SK-N-SH treated with all-trans-retinoic acid at 6 μM for 48 hours (cell line): ENCODE results near the gene MET.

Source experiments
- ATAC-seq: fragments of 200-7000 bp; cut with Tn5 transposase; 3 replicates; pipeline ENCODE4 v1.9.1; 2020; ENCODE audit warnings: mild to moderate bottlenecking, moderate library complexity
- ARNTL ChIP-seq: fragments of 450-650 bp; formaldehyde crosslinking; IDR thresholded peaks from 2 replicates; pipeline ENCODE4 v1.5.0; 2020; ENCODE audit warnings: low read depth, mild to moderate bottlenecking, moderate library complexity, borderline replicate concordance
- BACH2 ChIP-seq: fragments of 250-450 bp; sonication (Bioruptor Pico); IDR thresholded peaks from 2 replicates; pipeline ENCODE4 v1.9.0; 2021; ENCODE audit warnings: mild to moderate bottlenecking, borderline replicate concordance
- CREB5 ChIP-seq: fragments of 250-450 bp; sonication (Bioruptor Pico); IDR thresholded peaks from 2 replicates; pipeline ENCODE4 v1.5.1; 2020; ENCODE audit warnings: low read depth, mild to moderate bottlenecking, moderate library complexity
- CSDC2 ChIP-seq: fragments of 250-450 bp; sonication (Bioruptor Pico); IDR thresholded peaks from 2 replicates; pipeline ENCODE4 v1.5.0; 2020; ENCODE audit warnings: mild to moderate bottlenecking, moderate library complexity
- GLIS3 ChIP-seq: fragments of 250-450 bp; sonication (Bioruptor Pico); IDR thresholded peaks from 2 replicates; pipeline ENCODE4 v1.5.0; 2020; ENCODE audit warnings: mild to moderate bottlenecking, moderate library complexity
- ISL1 ChIP-seq: fragments of 250-450 bp; sonication (Bioruptor Pico); IDR thresholded peaks from 2 replicates; pipeline ENCODE4 v2.1.2; 2022; ENCODE audit warnings: mild to moderate bottlenecking, moderate library complexity
- OSR1 ChIP-seq: fragments of 250-450 bp; sonication (Bioruptor Pico); IDR thresholded peaks from 2 replicates; pipeline ENCODE4 v1.8.0; 2022; ENCODE audit warnings: moderate library complexity, mild to moderate bottlenecking, inconsistent platforms
- POU6F1 ChIP-seq: fragments of 250-450 bp; sonication (Bioruptor Pico); IDR thresholded peaks from 2 replicates; pipeline ENCODE4 v1.8.0; 2021; ENCODE audit warnings: low read depth, mild to moderate bottlenecking, moderate library complexity, borderline replicate concordance
- PPARA ChIP-seq: fragments of 250-450 bp; sonication (Bioruptor Pico); IDR thresholded peaks from 2 replicates; pipeline ENCODE4 v1.5.0; 2020; ENCODE audit warnings: mild to moderate bottlenecking, borderline replicate concordance
- RARB ChIP-seq: fragments of 250-450 bp; sonication (Bioruptor Pico); IDR thresholded peaks from 2 replicates; pipeline ENCODE4 v1.8.0; 2021; ENCODE audit warnings: mild to moderate bottlenecking, moderate library complexity
- SNAI2 ChIP-seq: fragments of 250-450 bp; sonication (Bioruptor Pico); IDR thresholded peaks from 2 replicates; pipeline ENCODE4 v1.5.0; 2020; ENCODE audit warnings: mild to moderate bottlenecking, moderate library complexity
- TCF4 ChIP-seq: fragments of 250-450 bp; sonication (Bioruptor Pico); IDR thresholded peaks from 2 replicates; pipeline ENCODE4 v1.8.0; 2021; ENCODE audit warnings: mild to moderate bottlenecking, moderate library complexity, borderline replicate concordance
- TOX ChIP-seq: fragments of 250-450 bp; sonication (Bioruptor Pico); IDR thresholded peaks from 2 replicates; pipeline ENCODE4 v1.8.0; 2021; ENCODE audit warnings: mild to moderate bottlenecking, moderate library complexity, borderline replicate concordance
- ZC3H10 ChIP-seq: fragments of 250-450 bp; sonication (Bioruptor Pico); IDR thresholded peaks from 2 replicates; pipeline ENCODE4 v1.5.1; 2021; ENCODE audit warnings: mild to moderate bottlenecking, moderate library complexity
- ZFP3 ChIP-seq: fragments of 250-450 bp; sonication (Bioruptor Pico); IDR thresholded peaks from 2 replicates; pipeline ENCODE4 v1.5.0; 2020; ENCODE audit warnings: mild to moderate bottlenecking, moderate library complexity
- ZFP30 ChIP-seq: fragments of 450-650 bp; formaldehyde crosslinking; IDR thresholded peaks from 2 replicates; pipeline ENCODE4 v1.5.0; 2022; ENCODE audit warnings: mild to moderate bottlenecking, moderate library complexity
- ZNF70 ChIP-seq: fragments of 450-650 bp; formaldehyde crosslinking; IDR thresholded peaks from 2 replicates; pipeline ENCODE4 v1.5.0; 2020; ENCODE audit warnings: mild to moderate bottlenecking, moderate library complexity
- TF ChIP-seq, protein P1 (sequence below): fragments of 250-450 bp; sonication (Bioruptor Pico); IDR thresholded peaks from 2 replicates; pipeline ENCODE4 v1.5.0; 2020; ENCODE audit warnings: mild to moderate bottlenecking, moderate library complexity
- TF ChIP-seq, protein P2 (sequence below): fragments of 250-450 bp; sonication (Bioruptor Pico); IDR thresholded peaks from 2 replicates; pipeline ENCODE4 v1.8.0; 2020; ENCODE audit warnings: mild to moderate bottlenecking, moderate library complexity, borderline replicate concordance

The MET gene

GRCh38 chr7:116671681-116672595, at the start of gene MET:
Gene MET, plus strand, starts transcription at chr7:116672196. Its CDS starts 26,889 bp downstream, at chr7:116699085.
- peak; percentile 88 for ATAC-seq
- no peak for TF ChIP-seq SNAI2 (CRISPR knock-in tag)
- no peak for TF ChIP-seq ZC3H10 (CRISPR knock-in tag)
- no peak for TF ChIP-seq PPARA (CRISPR knock-in tag)
- TF ChIP-seq BACH2 (CRISPR knock-in tag), result no peak
- TF ChIP-seq ZFP30 (CRISPR knock-in tag), result no peak
- no peak for TF ChIP-seq ZNF70 (CRISPR knock-in tag)
- TF ChIP-seq, protein P1, sequence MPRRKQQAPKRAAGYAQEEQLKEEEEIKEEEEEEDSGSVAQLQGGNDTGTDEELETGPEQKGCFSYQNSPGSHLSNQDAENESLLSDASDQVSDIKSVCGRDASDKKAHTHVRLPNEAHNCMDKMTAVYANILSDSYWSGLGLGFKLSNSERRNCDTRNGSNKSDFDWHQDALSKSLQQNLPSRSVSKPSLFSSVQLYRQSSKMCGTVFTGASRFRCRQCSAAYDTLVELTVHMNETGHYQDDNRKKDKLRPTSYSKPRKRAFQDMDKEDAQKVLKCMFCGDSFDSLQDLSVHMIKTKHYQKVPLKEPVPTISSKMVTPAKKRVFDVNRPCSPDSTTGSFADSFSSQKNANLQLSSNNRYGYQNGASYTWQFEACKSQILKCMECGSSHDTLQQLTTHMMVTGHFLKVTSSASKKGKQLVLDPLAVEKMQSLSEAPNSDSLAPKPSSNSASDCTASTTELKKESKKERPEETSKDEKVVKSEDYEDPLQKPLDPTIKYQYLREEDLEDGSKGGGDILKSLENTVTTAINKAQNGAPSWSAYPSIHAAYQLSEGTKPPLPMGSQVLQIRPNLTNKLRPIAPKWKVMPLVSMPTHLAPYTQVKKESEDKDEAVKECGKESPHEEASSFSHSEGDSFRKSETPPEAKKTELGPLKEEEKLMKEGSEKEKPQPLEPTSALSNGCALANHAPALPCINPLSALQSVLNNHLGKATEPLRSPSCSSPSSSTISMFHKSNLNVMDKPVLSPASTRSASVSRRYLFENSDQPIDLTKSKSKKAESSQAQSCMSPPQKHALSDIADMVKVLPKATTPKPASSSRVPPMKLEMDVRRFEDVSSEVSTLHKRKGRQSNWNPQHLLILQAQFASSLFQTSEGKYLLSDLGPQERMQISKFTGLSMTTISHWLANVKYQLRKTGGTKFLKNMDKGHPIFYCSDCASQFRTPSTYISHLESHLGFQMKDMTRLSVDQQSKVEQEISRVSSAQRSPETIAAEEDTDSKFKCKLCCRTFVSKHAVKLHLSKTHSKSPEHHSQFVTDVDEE (CRISPR knock-in tag), result no peak
- no peak for TF ChIP-seq CREB5
- TF ChIP-seq ARNTL (CRISPR knock-in tag), result no peak
- TF ChIP-seq POU6F1 (CRISPR knock-in tag), result no peak
- no peak for TF ChIP-seq GLIS3
- no peak for TF ChIP-seq TCF4 (CRISPR knock-in tag)
- no peak for TF ChIP-seq RARB (CRISPR knock-in tag)
- no peak for TF ChIP-seq CSDC2 (CRISPR knock-in tag)
- no peak for TF ChIP-seq OSR1 (CRISPR knock-in tag)
- no peak for TF ChIP-seq TOX (CRISPR knock-in tag)
- TF ChIP-seq, protein P2, sequence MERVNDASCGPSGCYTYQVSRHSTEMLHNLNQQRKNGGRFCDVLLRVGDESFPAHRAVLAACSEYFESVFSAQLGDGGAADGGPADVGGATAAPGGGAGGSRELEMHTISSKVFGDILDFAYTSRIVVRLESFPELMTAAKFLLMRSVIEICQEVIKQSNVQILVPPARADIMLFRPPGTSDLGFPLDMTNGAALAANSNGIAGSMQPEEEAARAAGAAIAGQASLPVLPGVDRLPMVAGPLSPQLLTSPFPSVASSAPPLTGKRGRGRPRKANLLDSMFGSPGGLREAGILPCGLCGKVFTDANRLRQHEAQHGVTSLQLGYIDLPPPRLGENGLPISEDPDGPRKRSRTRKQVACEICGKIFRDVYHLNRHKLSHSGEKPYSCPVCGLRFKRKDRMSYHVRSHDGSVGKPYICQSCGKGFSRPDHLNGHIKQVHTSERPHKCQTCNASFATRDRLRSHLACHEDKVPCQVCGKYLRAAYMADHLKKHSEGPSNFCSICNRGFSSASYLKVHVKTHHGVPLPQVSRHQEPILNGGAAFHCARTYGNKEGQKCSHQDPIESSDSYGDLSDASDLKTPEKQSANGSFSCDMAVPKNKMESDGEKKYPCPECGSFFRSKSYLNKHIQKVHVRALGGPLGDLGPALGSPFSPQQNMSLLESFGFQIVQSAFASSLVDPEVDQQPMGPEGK, result no peak
- TF ChIP-seq ZFP3 (CRISPR knock-in tag), result no peak

DNA sequence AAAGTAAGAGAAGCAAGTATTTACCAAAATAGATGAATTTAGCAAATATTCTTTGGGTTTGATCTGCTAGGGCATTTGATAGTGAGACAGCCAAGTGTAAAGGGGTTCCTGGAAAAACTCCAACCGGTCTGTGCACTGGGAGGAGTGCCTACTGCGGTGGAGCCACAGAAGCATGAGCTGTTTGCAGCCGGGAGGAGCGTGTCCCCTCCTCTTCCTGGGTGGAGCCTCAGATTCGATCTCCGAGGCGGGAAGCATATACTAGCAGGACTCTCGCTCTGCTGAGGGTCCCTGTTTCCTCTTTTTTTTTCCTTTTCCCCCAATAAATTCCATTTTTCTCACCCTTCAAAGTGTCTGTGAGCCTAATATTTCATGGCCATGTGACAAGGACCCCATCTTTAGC, 45.1 kb upstream of the MET start:
- 0 out of 3 replicates have a peak, but pooled peaks have one; percentile 22 for ATAC-seq
- TF ChIP-seq ISL1 (CRISPR knock-in tag), result no peak
- no peak for TF ChIP-seq ZC3H10 (CRISPR knock-in tag)

GRCh38 chr7:116629051-116629463, 42.9 kb upstream of the MET start:
- ATAC-seq, result peak; percentile 37; the same call in 2 of the 3 replicates
- TF ChIP-seq, protein P1 (CRISPR knock-in tag), result no peak
- no peak for TF ChIP-seq ARNTL (CRISPR knock-in tag)
